ENCODE data around the gene OR52N2.

OR52N2 gene

DNA sequence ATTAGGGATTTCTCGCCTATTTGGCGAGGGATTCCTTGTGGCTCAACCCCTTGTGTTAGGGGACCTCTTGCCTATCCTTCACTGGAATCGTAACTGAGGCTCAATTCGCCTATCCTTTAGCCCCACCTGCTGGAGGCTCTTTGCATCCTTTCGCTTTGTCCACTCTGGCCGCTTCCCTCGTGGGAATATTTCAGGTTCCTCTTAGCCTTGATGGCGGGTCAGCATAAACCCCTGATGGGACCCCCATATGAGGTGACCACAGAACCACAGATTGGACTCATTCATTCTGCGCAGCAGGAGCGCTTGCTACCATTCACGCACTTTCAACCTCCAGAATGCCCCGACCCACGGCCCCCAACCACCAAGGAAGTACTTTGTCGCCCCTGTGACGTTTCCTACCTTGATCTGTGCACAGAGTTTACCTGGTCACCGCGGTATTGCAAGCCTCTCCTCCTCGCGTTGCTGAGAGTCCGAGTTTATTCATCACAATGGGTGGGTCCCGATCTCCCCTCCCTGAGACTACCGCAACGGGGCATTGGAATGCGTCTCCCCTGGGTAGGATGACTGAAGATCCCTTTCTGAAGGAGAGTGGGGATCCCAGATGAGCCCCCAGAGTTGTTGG lies at the start of gene OR52N2:
OR52N2 (plus strand) TSS at position 425 of the 622 bp plus-strand sequence. CDS start 11,412 bp downstream, outside the sequence.
- DNase-seq (ENCODE audit: low read depth) = peak; percentile 60

DNA sequence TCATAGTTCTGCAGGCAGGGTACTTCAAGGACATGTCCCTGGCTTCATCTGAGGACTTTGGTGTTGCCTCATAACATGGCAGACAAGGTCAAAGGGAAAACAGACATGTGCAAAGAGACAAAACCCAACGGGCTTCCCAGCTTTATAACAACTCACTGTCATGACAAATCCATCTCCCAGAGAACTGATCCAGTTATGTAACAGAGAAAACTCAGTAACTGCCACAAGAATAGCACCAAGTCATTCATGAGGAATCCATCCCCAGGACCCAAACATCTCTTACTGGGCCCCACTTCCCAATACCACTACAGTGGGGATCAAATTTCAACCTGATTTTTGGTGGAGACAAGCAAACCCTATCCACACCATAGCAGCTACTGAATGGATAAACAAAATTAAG lies 41.7 kb upstream of the OR52N2 start:
- no peak for DNase-seq (ENCODE audit: low read depth)

GRCh38 chr11:5783255-5783654 lies 25.5 kb upstream of the OR52N2 start, which contains the start of gene OR52N5:
TSS of gene OR52N5 (minus strand) at chr11:5783355. CDS start at chr11:5778634, 4,721 bp downstream.
- no peak for DNase-seq (ENCODE audit: low read depth)

GRCh38 chr11:5791165-5791564 lies 17.6 kb upstream of the OR52N2 start, which contains the start of gene OR52N1:
TSS of gene OR52N1 (minus strand) at chr11:5791265. CDS start at chr11:5788816, 2,449 bp downstream.
- no peak for DNase-seq (ENCODE audit: low read depth)

DNA sequence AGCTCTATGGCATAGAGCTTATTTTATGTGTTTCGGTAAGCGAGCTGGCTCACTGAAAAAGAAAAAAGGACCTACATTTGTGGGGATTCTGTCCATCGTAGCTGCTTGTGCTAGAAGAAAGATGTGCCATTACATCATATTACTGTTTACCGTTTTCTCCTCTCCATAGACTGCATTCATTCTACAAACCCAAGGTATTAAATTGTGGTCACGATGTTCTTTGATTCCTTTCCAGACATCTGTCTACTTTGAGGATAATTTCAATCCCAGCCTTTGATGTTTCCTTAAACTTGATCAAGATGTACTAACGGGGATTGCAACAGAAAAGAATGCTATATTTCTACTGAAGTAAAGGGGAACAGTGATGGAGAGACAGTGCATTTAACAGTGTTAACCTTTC lies 12.2 kb upstream of the OR52N2 start:
- DNase-seq (ENCODE audit: low read depth) = no peak

GRCh38 chr11:5803982-5804381 lies 4.7 kb upstream of the OR52N2 start:
- no peak for DNase-seq (ENCODE audit: low read depth)

DNA sequence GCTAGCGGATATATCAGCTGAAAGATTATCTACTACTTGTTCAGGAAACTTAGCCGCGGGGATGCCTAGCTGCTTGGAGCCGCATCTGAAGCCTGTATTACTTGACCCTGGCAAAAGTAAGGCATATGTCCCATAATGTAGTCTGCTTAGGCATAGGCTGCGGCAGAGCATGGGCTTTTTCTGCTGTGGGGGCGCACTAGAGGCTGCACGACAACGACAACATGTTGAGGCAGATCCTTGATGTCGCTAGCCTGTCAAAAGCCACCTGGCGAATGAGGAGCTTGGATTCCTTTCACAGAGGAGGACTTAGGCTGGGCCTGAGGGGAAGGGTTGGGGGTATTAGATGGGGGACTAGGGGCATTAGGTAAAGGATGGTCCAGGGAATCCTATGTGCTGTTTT lies 1.1 kb upstream of the OR52N2 start:
- DNase-seq (ENCODE audit: low read depth) = no peak

GRCh38 chr11:5809122-5809519 lies 397 bp downstream of the OR52N2 start:
- DNase-seq (ENCODE audit: low read depth) = no peak

DNA sequence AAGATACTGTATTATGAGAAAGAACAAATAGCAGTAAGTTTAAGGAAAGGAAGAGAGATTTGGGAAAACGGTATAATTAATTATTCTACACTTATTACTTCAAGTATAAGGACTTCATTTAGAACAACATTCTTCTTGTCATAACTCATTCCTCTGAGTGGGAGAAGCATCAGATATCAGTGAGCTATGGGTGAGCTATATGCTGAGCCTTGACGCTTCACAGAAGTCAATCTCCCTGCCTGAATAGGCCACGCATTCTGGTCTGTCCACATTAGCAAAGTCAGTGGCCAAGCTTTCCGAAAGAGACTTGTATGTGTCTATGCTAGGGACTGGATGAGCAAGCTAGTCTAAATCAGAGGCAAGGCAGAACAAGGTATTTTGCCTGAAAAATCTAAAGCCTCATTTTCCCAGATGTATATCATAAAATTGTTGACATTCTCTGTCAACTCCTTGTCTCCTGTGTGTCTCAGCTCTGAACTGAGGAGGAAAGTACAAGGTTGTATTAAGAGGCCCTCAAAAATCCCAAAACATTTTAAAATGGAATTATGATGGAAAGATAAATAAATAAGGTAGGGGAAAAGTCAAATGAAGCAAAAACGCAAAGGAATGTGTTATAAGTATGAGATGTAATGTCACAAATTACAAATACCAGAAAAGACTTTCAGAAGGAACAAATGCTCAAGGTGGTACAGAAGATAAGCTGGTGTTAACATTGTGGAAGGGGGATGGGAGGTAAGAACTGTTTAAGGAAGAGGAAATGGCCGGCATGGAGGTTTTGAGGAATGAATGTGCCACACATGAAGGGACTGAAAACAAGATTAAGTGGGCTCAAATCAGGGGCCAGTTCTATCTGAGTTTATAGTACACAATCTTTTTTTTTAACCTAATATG lies 1.4 kb downstream of the OR52N2 start:
- DNase-seq (ENCODE audit: low read depth) = no peak

- no peak for DNase-seq (ENCODE audit: low read depth)
Observed at GRCh38 chr11:5815534-5815933, 6.8 kb downstream of the OR52N2 start.

DNA sequence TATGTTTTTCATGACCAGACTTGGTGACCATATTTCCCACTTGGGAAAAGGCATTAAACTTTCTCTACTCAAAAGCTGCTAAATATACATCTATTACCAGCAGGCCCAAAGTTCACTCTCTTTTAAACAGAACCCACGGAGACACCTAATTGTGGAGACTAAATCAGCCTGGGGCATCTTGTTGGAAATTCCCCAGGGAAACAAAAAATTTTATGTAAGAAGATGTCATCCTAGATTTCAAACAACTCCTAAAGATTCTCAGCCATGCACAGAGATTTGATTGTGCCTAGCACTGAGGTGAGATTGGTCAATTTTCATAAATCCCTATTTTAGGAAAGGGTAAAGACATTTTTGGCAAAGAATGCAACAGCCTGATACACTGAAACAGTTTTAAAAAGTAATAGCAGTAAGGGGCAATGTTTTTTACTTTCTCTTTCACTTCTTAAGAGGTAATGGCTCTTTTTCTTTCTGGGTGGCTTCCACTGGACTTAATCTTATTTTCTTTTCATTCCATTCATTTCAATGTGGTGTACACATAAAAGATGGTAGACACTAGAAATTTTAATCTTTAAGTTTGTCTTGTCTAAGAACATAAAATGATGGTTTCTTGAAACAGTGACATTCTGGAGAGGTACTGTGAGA lies 9.6 kb downstream of the OR52N2 start:
- DNase-seq (ENCODE audit: low read depth) = no peak

- no peak for DNase-seq (ENCODE audit: low read depth)
Observed at GRCh38 chr11:5831196-5831829, 22.6 kb downstream of the OR52N2 start.

- no peak for DNase-seq (ENCODE audit: low read depth)
Observed at GRCh38 chr11:5833446-5833845, 24.7 kb downstream of the OR52N2 start.

- no peak for DNase-seq (ENCODE audit: low read depth)
Observed at GRCh38 chr11:5837695-5838094, 29.0 kb downstream of the OR52N2 start.

- no peak for DNase-seq (ENCODE audit: low read depth)
Observed at GRCh38 chr11:5841797-5842196, 33.1 kb downstream of the OR52N2 start, which contains the start of gene OR52E6. TSS of gene OR52E6 (minus strand) at chr11:5841897. CDS start at chr11:5841897, 0 bp downstream.

GRCh38 chr11:5846701-5847100 lies 38.0 kb downstream of the OR52N2 start:
- no peak for DNase-seq (ENCODE audit: low read depth)

- DNase-seq (ENCODE audit: low read depth) = no peak
Observed at GRCh38 chr11:5847711-5848110, 39.0 kb downstream of the OR52N2 start.

DNA sequence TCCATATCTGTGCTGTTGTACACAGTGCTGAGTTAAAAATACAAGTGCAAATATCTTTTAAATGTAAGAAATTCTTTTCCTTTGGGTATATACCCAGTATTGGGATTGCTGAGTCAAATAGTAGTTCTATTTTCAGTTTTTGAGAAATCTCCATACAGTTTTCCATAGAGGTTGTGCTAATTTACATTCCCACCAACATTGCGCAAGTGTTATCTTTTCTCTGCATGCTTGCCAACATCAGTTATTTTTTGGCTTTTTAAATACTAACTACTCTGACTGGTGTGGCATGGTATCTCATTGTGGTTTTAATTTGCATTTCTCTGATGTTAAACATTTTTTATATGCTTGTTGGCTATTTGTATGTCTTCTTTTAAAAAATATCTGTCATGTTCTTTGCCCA lies 42.3 kb downstream of the OR52N2 start:
- DNase-seq (ENCODE audit: low read depth) = no peak

- DNase-seq (ENCODE audit: low read depth) = no peak
Observed at GRCh38 chr11:5857590-5857989, 48.9 kb downstream of the OR52N2 start, which contains the start of gene OR52E8. TSS of gene OR52E8 (minus strand) at chr11:5857690. CDS start at chr11:5857690, 0 bp downstream.

DNA sequence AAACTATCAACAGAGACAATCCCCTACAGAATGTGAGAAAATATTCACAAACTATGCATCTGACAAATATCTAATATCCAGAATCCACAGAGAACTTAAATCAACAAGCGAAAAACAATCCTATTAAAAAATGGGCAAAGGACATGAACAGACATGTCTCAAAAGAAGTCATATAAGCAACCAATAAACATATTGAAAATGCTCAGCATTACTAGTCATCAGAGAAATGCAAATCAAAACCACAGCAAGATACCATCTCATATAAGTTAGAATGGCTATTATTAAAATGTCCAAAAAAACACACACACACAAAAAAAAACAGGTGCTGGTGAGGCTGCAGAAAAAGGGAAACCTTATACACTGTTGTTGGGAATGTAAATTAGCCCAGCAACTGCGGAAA lies 57.1 kb downstream of the OR52N2 start:
- DNase-seq (ENCODE audit: low read depth) = no peak

Measured in activated T-cell treated with anti-CD3 and anti-CD28 coated beads for 1 hour (primary cell).